HG03571 (cell line): ENCODE results near the gene SERPINB2.
"Not testable (repeated sequence)": the region's sequence is repeated elsewhere in the genome, so short reads cannot be mapped to it uniquely, and the experiment has no call there.

Experiments
- ATAC-seq: cut with Tn5 transposase; IDR thresholded peaks from one replicate; pipeline ENCODE4 v1.9.1; 2021; ENCODE audit not compliant: unreplicated experiment

The SERPINB2 gene

DNA sequence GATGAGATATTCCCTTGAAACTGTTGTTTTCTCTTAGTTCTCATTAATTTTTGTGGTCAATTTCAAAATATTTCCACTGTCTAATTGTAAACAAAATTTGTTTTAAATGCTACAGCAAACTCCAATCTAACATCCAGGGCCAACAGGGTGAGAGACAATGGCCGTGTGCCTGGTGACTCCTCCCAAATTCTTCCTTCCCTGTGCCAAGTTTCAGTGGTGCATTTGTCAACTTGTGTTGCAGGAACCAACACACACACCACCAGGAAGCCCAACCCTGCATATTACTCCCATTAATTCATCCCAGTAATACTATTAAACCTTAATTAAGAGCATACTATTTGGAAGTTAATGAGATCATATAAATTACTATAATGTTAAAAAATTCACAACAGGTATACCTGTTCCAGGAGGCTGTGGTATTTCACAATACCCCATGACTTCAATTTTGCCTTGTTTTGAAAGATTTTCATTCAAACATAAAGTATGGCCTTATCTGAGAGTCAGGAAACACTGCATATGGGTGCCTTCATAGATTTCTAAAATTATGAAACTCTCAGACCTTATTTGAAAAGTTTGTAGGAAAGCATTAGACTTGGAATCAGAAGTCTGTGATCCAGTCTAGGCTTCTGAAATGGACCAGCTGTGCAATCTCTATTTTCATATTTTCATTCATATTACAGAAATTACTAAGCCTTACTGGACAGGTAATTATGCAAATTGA, 1.1 kb downstream of the SERPINB2 start:
- no peak for ATAC-seq

DNA sequence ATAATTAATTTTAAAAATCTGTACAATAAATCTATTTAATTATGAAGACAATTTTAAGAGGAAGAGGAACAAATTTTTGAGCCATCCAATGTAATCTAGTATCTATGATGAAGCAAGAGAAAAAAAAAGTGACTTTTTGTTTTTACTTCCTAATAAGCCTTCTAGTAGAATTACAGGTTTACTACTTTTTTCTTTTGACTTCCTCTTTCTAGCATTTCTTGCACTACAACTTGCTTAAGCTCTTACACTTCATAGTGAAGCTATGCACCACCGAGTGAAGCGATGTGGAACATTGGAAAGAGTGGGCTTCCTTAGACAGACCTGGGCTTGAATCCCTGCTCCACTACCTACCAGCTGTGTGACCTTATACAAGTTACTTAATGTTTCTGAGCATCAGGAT, 2.1 kb downstream of the SERPINB2 start:
- ATAC-seq = no peak

DNA sequence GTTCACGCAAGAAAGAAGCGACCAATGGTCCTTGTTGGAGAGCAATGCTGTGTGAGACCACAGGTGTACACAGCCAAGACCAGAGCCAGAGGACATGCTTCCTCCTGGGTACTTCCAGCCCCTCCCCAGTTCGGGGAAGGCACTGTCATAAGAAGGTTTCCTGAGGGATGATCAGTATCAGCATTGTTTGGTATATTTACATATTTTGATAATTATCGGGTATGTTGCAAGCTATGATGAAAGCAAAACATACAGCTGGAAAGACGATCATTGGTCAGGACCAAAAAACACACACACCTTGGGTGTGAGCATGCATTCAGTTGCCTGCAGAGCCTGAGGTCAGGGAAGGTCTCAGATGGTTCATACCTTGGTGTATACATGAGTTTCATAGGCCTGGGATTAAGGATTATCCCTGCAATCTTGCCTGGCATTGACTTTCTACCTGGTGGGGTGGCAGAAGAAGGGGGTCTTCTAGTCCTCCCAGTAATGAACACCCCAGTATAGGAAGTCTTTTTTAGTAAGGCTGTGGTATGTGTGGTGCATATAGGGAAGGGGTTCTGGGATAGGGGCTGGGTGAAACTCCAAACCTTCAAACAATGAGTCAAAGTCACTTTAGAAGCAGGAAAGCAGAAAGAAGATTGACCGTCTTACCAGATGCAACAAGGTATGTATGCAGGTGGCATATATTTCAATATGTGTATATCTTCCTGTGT, 2.9 kb downstream of the SERPINB2 start:
- ATAC-seq = no peak

DNA sequence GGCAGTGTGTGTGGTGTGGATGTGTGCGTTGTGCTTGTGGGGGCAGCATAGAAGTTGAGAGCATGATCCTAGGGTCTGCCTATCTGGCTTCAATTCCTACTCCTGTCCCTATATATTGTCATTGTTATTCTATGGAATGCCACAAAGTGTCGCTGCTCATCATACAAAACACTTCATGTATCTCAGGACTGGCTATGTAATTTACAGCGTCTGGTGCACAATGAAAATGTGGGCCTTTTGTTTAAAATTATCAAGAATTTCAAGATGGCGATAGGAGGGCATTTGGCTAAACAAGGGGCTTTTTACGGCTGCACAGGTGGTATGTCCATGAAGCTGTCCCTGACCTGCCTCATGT, 3.4 kb downstream of the SERPINB2 start:
- no peak for ATAC-seq

DNA sequence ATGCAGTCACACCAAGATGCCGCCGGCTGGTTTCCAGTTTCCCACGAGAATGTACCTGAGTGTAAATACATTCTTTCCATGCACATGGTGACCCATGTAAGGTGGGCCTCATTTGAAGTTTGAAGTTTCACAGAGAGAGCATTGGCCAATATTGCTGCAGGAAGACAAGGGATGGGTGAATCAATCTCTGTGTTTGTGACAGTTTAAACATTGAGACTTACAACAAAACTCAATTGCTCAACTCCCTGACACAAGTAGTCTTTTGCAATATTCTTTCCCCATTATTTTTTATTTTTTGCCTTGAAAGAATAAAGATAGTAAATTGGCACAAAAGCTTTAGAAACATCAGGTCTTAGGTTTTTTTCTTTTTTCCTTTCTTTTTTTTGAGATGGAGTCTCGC, 5.1 kb downstream of the SERPINB2 start:
- ATAC-seq = no peak

DNA sequence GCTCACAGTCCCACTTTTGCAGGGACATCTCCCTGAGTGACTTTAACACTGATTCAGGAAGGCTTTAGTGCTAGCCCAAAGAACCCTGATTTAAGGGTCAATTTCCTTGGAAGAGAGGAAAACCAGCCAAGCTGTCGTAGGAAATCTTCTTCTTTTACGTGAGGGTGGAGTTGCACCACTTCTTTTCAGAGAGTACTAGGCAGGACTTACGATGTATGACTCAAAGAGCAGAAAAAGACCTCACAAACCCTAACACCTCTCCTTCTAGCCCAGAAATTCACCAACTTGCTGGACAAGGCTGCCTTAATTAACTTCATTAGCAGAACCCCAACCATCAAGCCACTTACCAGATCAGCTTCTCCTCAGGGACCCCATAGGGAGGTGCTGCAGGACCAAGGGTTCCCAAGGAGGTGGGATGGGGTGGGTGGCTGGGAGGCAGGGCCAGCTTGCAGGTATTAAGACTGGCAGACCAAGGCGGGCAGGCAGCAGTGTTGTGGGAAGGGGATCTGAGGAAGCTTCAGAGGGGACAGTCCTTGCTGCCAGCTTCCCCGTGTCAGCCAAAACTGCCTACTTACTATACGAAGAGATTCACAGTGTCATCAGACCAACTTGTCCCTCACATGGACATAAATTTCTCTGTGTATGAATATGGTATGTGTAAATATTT, 6.7 kb downstream of the SERPINB2 start:
- no peak for ATAC-seq

DNA sequence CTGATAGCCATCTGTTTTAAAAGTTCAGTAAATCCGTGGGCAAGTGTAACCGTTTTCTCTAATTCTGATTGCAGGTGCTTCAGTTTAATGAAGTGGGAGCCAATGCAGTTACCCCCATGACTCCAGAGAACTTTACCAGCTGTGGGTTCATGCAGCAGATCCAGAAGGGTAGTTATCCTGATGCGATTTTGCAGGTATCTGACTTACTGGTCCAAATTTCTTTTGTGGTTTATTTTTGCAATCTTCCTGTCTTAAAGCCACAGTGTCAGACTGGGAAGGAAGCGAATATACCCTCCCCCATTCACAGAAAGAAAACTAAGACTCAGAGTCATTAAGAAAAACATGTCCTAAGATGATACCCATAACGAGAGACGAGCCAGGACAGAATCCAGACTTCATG, 7.7 kb downstream of the SERPINB2 start:
- ATAC-seq = no peak

DNA sequence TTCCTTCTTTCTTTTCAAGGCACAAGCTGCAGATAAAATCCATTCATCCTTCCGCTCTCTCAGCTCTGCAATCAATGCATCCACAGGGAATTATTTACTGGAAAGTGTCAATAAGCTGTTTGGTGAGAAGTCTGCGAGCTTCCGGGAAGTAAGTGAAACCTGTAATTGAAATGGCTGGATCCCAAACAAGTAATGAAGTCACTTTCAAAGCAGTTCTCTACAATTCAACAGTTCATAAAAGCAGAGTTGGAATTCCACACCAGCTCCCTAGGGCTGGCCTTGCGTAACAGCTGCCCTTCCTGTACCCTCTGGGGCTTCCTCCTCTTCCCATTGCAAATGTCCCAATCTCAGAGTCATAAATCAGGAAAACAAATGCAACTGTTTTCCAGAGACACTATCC, 9.6 kb downstream of the SERPINB2 start:
- ATAC-seq = no peak

DNA sequence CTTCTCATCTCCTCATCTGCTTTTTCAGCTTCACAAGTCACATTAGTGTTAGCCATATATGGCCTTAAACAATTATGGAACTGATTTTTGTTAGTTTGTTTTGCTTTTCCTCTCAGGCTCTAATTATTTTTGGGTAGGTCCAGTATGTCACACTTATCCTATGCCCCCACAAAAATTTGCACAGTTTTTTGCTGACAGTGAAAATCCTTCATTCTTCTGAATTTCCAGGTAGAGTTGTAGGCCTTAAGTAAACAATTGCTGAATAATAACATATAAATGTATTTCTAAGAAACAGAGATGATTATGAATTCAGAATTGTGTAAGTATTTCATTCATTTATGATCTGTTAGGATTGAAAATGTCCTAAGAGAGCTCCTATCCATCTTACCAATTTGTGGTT, 11.7 kb downstream of the SERPINB2 start:
- ATAC-seq = no peak

DNA sequence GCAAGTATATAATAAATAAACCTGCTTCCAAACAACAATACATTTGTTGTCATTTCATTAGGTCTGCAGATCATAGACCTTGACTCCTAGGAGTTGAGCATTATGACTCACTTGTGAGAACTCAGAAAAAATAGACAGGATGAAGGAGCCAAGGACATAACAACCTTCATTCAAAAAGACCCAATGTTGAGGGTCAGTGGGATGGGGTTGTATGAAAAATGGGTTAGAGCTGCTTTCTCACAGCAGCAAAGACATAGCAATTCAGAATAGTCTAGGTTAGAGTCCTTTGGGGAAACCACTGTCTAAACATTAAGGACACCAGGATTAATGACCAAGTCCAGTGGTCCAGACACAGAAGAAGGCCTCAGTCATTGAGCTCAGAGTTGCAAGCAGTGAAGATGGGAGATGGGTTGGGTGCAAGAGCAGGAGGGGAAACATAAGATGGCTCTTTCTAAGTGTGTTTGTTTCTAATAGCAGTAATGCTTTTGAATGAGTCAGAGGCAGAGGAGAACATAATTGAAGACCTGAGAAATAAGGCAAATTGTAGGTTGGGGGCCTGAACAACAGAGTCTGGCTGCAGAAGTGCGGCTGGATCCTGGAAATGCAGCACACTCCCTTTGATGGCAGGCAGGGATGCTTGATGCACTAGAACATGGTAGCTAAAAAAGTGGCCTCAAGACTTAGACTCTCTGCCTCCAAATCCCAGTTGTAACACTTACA, 16.5 kb downstream of the SERPINB2 start:
- no peak for ATAC-seq

DNA sequence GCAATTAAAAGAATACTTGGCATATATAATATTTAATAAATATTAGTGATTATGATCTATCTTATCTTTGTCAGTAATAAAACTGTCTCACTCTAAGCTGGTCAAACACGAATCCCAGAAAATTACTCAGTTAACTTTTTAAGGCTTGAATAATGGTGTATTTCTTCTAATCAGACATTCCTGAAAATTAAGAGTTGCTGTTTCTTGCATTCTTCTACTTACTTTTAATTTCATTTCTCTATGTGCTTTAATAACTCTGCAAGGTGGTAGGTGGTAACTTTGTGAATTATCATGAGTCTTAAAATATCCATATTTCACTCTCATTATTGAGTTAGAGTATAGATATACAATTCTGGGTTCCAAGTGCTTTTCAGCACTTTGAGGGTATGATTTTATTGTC, 17.2 kb downstream of the SERPINB2 start:
- ATAC-seq = no peak

DNA sequence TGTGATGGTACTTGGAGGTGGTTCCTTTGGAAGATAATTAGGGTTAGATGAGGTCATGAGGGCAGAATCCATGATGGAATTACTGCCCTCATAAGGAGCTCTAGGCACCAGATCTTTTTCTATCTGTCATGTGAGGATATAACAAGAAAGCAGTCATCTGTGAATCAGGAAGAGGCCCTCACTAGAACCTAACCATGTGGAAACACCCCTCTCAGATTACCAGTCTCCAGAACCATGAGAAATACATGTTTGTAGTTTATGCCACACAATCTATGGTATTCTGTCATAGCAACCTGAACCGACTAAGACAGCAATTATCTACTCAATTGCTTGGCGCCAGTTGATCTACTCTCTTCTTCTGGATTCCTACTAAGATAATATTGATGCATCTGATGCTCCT, 17.9 kb downstream of the SERPINB2 start:
- ATAC-seq = no peak

DNA sequence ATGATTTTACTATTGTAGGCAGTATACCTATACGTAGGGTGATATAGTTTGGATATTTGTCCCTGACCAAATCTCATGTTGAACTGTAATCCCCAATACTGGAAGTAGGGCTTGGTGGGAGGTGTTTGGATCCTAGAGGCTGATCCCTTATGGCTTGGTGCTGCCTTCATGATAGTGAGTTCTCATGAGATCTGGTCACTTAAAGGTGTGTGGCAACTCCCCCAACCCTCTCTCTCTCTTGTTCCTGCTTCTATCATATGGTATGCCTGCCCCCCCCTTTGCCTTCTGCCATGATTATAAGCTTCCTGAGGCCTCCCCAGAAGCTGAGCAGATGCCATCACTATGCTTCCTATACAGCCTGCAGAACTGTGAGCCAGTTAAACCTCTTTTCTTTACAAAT, 18.6 kb downstream of the SERPINB2 start:
- ATAC-seq = no peak

DNA sequence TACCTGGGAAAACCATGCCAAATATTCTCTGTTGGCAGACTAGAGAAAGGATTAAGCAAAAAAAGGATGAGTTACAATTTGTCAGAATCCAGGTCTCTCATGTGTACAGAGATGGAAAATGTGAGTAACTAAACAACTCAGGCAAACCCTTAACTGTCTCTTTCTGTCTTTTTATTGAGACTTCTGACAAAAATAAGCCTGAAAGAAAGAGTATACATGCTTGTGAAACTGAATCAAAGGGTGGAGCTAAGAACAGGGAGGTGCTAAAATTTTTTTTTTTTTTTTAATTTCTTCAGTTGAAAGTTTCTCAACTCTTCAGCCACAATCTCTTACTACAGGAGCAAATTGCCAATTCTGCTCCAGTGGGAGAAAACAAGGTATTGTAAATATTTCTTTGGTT, 20.2 kb downstream of the SERPINB2 start, which contains the start of gene SERPINB10:
Gene SERPINB10, plus strand, starts transcription at position 295 of the 400 bp plus-strand sequence. CDS start 7,553 bp downstream, outside the sequence.
- ATAC-seq = no peak

DNA sequence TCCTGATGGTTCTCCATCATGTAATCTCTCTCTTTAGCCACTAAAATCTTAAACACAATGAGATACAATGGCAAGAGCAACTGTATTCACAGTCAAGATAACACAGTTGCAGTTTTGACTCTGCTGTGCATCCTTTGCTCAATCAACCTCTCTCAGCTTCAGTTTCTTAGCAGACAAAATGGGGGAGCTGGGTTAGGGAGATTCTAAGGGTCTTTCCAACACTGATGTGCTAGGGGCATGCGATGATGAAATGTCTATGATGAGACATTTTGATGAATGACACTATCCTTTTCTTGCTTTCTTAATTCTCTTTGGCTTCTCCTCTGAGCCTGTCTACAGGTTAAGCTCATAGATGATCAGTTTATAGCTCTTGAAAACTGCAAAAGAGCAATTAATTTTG, 21.4 kb downstream of the SERPINB2 start:
- ATAC-seq = no peak

DNA sequence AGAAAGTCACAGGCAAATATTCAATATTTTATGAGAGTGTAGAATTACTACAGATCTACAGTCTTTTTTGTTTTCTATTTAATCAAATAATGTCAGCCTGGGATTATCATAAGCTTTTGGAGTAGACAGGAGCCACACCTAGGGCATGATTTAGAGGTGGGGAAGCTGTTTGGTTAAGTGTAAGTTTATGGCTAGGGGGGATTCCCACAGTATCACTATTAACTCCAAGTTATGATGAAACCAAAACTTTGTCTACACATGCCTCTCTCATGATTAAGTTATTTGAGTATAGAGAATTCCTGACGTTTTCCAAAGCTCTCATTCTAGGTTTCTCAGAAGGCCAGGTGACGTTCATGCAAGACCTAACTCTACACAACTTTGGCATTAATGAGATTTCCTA, 22.4 kb downstream of the SERPINB2 start:
- ATAC-seq = peak; percentile 60

DNA sequence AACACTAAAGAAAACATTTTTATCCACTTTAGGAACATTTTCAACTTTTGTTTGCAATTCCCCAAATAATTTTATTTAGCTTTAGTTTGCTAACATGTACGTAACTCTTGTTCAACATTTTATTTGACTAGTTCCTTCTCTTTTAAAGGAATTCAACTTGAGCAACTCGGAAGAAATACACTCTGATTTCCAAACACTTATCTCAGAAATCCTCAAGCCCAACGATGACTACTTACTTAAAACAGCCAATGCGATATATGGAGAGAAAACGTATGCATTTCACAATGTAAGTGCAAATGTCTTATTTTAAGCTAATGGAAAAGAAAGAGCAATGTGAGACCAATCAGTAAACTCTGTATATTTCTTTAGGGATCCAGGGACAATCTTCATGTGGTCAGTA, 30.3 kb downstream of the SERPINB2 start:
- ATAC-seq = no peak

DNA sequence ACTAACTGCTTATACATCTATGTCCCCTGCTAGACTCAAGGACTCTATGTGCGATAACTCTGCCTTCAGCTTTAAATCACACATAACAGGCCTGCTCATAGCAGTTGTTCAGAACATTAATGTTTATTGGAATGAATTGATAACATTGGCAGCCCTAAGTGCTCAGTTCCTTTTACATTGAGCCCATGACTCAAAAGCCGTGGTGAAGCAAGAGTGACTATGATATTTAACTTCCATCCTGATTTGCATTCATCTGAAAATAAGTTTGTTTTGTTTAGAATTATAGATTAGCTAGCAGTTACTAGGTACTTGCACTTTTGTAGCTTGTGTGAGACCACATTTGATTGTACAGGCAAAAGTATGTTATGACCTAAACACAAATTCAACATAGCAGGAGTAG, 34.5 kb downstream of the SERPINB2 start:
- ATAC-seq = no peak

DNA sequence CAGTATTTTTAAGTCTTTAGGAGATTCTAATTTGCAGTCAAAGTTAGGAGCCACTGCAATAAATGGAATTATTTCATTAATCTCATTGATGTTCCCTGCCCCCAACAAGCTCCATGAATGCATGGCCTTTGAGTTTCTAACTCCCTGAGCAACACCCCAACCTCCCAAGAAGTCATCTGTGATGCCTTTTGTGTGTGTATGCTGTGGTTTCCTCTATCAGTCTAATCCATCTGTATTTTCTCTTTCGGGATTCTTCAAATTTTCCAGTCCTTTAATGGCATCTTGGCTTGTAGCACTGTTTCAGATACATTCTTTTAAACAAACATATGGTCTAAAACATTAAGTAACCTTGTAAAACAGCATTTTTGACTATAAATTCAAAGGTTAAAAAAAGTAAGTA, 37.0 kb downstream of the SERPINB2 start:
- no peak for ATAC-seq

DNA sequence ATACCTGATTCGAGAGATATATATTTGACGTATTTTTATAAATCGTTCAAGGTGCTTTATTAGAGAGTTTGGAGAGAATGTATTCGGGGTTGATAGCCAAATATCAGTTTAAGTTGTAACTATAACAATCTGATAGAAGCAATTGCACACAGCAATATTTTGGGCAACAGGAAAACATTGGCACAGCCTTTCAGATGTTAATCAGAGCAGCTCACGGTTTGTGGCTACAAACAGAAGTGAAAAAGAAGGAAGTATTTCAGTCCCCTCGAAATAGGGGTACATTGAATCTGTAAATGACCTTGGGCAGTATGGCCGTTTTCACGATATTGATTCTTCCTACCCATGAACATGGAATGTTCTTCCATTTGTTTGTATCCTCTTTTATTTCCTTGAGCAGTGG, 40.8 kb downstream of the SERPINB2 start:
- no peak for ATAC-seq

DNA sequence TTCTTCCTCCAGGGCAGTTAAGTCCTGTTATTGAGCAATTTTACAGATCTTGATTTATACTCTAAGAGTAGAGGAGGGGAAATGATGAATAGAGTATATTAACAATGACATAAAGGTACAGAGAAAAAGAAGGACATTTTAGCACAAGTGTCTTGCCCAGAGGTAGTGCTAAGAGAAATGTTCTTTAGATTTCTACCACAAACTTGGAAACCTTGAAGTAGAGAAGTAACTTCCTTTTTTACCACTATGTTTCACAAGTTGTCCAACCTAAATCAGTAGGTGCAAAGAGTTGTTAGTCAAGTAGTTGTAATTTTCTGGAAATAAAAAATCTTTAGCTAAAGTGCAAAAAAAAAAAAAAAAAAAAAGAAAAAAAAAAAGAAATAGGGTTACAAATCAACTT, 41.9 kb downstream of the SERPINB2 start:
- not testable (repeated sequence) for ATAC-seq
